ENCODE measurements around the gene SVEP1. TPM values are rescaled to one million over a fixed set of nuclear protein-coding genes. Genes with fewer than 3 reads are reported as not detected.
"Not testable (repeated sequence)": the region's sequence is repeated elsewhere in the genome, so short reads cannot be mapped to it uniquely, and the experiment has no call there.

Gene SVEP1
- total RNA-seq, 2 experiments from 2014 or later: not detected

DNA sequence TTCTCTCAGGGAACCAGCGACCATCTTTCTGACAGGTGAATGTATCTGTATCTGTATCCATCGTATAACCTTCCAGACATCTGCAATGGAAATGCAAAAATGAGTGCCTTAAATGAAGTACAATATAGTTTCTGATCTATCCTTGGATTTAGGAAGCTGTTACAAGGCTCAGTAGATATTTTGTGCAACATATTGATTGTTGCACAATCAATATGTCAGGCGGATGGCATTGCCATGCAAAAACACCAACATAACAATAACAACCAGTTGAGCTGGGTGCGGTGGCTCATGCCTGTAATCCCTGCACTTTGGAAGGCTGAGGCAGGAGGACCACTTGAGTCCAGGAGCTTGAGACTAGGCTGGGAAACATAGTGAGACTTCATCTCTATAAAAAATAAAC is 175.1 kb downstream of the SVEP1 start:
- no peak overlapping the region for H3K27ac Mint-ChIP-seq
- H3K27ac ChIP-seq (ENCODE audit: low read depth in 1 of 2, low read length in 2 of 2): no peak overlapping the region
- H3K9me3 Mint-ChIP-seq: no peaks in the 10 kb centered on the region
- no peak overlapping the region for H3K4me3 Mint-ChIP-seq
- DNase-seq (no peak), ATAC-seq (ENCODE audit: poor library complexity) (no peak)
- TF ChIP-seq, protein P1, sequence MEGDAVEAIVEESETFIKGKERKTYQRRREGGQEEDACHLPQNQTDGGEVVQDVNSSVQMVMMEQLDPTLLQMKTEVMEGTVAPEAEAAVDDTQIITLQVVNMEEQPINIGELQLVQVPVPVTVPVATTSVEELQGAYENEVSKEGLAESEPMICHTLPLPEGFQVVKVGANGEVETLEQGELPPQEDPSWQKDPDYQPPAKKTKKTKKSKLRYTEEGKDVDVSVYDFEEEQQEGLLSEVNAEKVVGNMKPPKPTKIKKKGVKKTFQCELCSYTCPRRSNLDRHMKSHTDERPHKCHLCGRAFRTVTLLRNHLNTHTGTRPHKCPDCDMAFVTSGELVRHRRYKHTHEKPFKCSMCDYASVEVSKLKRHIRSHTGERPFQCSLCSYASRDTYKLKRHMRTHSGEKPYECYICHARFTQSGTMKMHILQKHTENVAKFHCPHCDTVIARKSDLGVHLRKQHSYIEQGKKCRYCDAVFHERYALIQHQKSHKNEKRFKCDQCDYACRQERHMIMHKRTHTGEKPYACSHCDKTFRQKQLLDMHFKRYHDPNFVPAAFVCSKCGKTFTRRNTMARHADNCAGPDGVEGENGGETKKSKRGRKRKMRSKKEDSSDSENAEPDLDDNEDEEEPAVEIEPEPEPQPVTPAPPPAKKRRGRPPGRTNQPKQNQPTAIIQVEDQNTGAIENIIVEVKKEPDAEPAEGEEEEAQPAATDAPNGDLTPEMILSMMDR (IDR thresholded peaks at IDR 0.05): no peak
- CTCF ChIA-PET: no interaction called here
- no peaks in the 10 kb centered on the region for H3K36me3 ChIP-seq (ENCODE audit: insufficient read depth, low read length)
- peaks cover 6% of the 10 kb centered on the region for H3K27me3 Mint-ChIP-seq
- POLR2A ChIA-PET: no interaction called here
- H3K4me1 Mint-ChIP-seq (ENCODE audit: low read depth): no peaks in the 10 kb centered on the region
- intact Hi-C loops (cut with DNase I, micrococcal nuclease): no loop called here
- H3K4me1 ChIP-seq (ENCODE audit: insufficient read depth, low read length): no peaks in the 10 kb centered on the region
- no peaks in the 10 kb centered on the region for H3K36me3 Mint-ChIP-seq (ENCODE audit: low read depth)
- no peaks in the 10 kb centered on the region for H3K9me3 ChIP-seq (ENCODE audit: control insufficient read depth in 1 of 2, insufficient read depth in 1 of 2, low read length in 2 of 2)
- no peak overlapping the region for H3K4me3 ChIP-seq (ENCODE audit: low read length)
- H3K27me3 ChIP-seq (ENCODE audit: control insufficient read depth in 1 of 2, insufficient read depth in 2 of 2, low read length in 2 of 2): no peaks in the 10 kb centered on the region

DNA sequence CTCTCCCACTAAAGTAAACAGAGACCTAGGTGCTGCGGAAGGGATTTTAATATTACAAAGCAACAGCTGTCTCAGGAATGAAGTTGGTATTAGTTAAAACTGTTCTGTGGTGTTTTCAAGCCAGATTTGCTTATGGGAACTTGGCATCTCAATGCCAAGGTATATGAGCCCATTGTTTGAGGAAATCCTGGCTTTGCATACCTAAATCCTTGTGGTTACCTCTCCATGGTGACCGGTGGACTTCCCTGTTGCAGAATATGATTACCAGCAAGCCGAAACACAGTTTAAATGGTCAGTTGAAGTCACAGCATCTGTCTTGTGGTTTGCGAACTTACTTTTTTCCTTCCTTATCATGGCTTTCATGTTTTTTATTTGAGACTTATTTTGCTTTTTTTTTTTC is 179.6 kb downstream of the SVEP1 start:
- Histone ChIP-seq H3K27ac (ENCODE audit: low read depth in 1 of 2, low read length in 2 of 2) (no peak overlapping the region), H3K9me3 (ENCODE audit: control insufficient read depth in 1 of 2, insufficient read depth in 1 of 2, low read length in 2 of 2) (no peaks in the 10 kb centered on the region), H3K4me3 (ENCODE audit: low read length) (no peak overlapping the region), H3K4me1 (ENCODE audit: insufficient read depth, low read length) (no peaks in the 10 kb centered on the region), H3K27me3 (ENCODE audit: control insufficient read depth in 1 of 2, insufficient read depth in 2 of 2, low read length in 2 of 2) (no peaks in the 10 kb centered on the region), H3K36me3 (ENCODE audit: insufficient read depth, low read length) (no peaks in the 10 kb centered on the region)
- Mint-ChIP-seq H3K27me3 (no peaks in the 10 kb centered on the region), H3K4me1 (ENCODE audit: low read depth) (no peaks in the 10 kb centered on the region), H3K4me3 (no peak overlapping the region), H3K27ac (no peak overlapping the region), H3K36me3 (ENCODE audit: low read depth) (no peaks in the 10 kb centered on the region), H3K9me3 (no peaks in the 10 kb centered on the region)
- ATAC-seq (ENCODE audit: poor library complexity) (no peak), DNase-seq (no peak)
- ChIA-PET POLR2A (no interaction called here), CTCF (no interaction called here)
- intact Hi-C loops (cut with DNase I, micrococcal nuclease): no loop called here
- TF ChIP-seq, protein P1 (IDR thresholded peaks at IDR 0.05): no peak

DNA sequence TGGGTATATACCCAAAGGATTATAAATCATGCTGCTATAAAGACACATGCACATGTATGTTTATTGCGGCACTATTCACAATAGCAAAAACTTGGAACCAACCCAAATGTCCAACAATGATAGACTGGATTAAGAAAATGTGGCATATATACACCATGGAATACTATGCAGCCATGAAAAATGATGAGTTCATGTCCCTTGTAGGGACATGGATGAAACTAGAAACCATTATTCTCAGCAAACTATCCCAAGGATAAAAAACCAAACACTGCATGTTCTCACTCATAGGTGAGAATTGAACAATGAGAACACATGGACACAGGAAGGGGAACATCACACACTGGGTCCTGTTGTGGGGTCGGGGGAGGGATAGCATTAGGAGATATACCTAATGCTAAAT is 180.5 kb downstream of the SVEP1 start:
- DNase-seq; H3K27me3 Mint-ChIP-seq; H3K4me3 Mint-ChIP-seq; H3K9me3 ChIP-seq (ENCODE audit: control insufficient read depth in 1 of 2, insufficient read depth in 1 of 2, low read length in 2 of 2); H3K27ac ChIP-seq (ENCODE audit: low read depth in 1 of 2, low read length in 2 of 2); CTCF ChIA-PET; H3K4me3 ChIP-seq (ENCODE audit: low read length); ATAC-seq (ENCODE audit: poor library complexity); H3K36me3 Mint-ChIP-seq (ENCODE audit: low read depth); H3K36me3 ChIP-seq (ENCODE audit: insufficient read depth, low read length); H3K27me3 ChIP-seq (ENCODE audit: control insufficient read depth in 1 of 2, insufficient read depth in 2 of 2, low read length in 2 of 2); H3K4me1 Mint-ChIP-seq (ENCODE audit: low read depth); H3K4me1 ChIP-seq (ENCODE audit: insufficient read depth, low read length); H3K27ac Mint-ChIP-seq; intact Hi-C loops (cut with DNase I, micrococcal nuclease); H3K9me3 Mint-ChIP-seq; POLR2A ChIA-PET: not testable (repeated sequence)

DNA sequence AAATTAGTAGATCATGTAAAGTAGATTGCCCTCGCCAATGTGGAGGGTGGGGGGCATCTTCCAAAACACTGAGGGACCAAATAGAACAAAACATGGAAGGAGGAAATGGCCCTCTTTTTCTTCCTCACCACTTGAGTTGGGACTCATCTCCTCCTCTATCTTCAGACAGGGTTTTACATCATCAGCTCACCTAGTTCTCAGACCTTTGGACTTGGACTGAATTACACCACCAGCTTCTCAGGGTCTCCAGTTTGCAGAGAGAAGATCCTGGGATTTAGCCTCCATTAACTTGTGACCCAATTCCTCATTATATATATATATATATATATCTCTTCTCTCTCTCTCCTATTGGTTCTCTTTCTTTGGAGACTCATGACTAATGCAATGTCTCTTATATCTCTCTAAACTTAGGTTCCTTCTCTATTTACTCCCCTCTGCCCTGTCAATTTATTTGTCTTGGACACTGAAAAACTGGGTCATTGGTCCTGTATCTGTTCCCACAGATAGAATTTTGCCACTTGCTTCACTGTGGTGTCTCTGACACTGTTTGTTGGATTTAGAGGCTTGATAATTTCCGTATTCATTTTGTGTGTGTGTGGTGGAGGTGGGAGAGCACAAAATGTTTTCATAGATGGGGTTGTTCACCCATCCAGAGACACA is 187.6 kb downstream of the SVEP1 start:
- H3K27me3 Mint-ChIP-seq: no peaks in the 10 kb centered on the region
- no peak for ATAC-seq (ENCODE audit: poor library complexity)
- no peak for DNase-seq
- H3K4me3 ChIP-seq (ENCODE audit: low read length): no peak overlapping the region
- no peaks in the 10 kb centered on the region for H3K27me3 ChIP-seq (ENCODE audit: control insufficient read depth in 1 of 2, insufficient read depth in 2 of 2, low read length in 2 of 2)
- POLR2A ChIA-PET: no interaction called here
- no peaks in the 10 kb centered on the region for H3K36me3 ChIP-seq (ENCODE audit: insufficient read depth, low read length)
- no peaks in the 10 kb centered on the region for H3K9me3 Mint-ChIP-seq
- no peak overlapping the region for H3K4me3 Mint-ChIP-seq
- H3K9me3 ChIP-seq (ENCODE audit: control insufficient read depth in 1 of 2, insufficient read depth in 1 of 2, low read length in 2 of 2): no peaks in the 10 kb centered on the region
- intact Hi-C loops (cut with DNase I, micrococcal nuclease): no loop called here
- H3K36me3 Mint-ChIP-seq (ENCODE audit: low read depth): no peaks in the 10 kb centered on the region
- H3K4me1 ChIP-seq (ENCODE audit: insufficient read depth, low read length): no peaks in the 10 kb centered on the region
- CTCF ChIA-PET: no interaction called here
- H3K27ac ChIP-seq (ENCODE audit: low read depth in 1 of 2, low read length in 2 of 2): no peak overlapping the region
- no peak overlapping the region for H3K27ac Mint-ChIP-seq
- TF ChIP-seq, protein P1 (IDR thresholded peaks at IDR 0.05): no peak
- no peaks in the 10 kb centered on the region for H3K4me1 Mint-ChIP-seq (ENCODE audit: low read depth)

All from CD4-positive, alpha-beta T cell (primary cell).